GM23248 (cell line): ENCODE measurements around the gene PIH1D1.

ENCODE experiments used
- EZH2 ChIP-seq: fragments of 200-600 bp; sonication (generic); IDR thresholded peaks from 2 replicates; pipeline ENCODE4 v1.6.1; 2018; ENCODE audit warnings: antibody characterized with exemption, mild to moderate bottlenecking; ENCODE audit not compliant: insufficient read depth, poor library complexity, severe bottlenecking
- EZH2phosphoT487 ChIP-seq: fragments of 200-600 bp; sonication (generic); IDR thresholded peaks from 2 replicates; pipeline ENCODE4 v1.6.1; 2018; ENCODE audit warnings: antibody characterized with exemption, moderate library complexity, mild to moderate bottlenecking, low read depth; ENCODE audit not compliant: insufficient read depth

DNA sequence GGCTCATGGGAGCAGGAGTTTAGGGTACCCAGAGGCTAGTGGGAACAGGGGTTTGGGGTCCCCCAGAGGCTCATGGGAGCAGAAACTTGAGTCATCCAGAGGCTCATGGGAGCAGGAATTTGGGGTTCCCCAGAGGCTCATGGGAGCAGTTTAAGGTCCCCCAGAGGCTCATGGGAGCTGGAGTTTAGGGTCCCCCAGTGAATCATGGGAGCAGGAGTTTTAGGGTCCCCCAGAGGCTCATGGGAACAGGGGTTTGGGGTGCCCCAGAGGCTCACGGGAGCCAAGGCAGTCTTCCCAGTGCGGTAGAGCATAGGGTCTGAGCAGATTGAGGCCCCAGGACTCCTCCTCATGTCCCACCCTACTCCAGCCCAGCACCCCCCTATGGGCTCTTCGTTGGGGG is 13.8 kb upstream of the PIH1D1 start:
- TF ChIP-seq EZH2 (no peak), EZH2phosphoT487 (no peak)
